D721Med (cell line): ENCODE data around the gene KDM6A.
"Not testable (repeated sequence)": the region's sequence is repeated elsewhere in the genome, so short reads cannot be mapped to it uniquely, and the experiment has no call there.

Experiments used
- DNase-seq: peaks from one replicate; pipeline ENCODE4 v3.0.0; 2011; ENCODE audit warnings: low spot score; ENCODE audit not compliant: insufficient read length
- FAIRE-seq: peaks from 2 replicates; lab custom pipeline; 2011; peaks lifted over from hg19 to GRCh38; lab: Jason Lieb, UNC
- TF ChIP-seq, protein P1 (sequence below): IDR thresholded peaks from 2 replicates; pipeline ENCODE4 v1.5.1; 2012; ENCODE audit warnings: mild to moderate bottlenecking, control low read depth; ENCODE audit not compliant: insufficient read depth; ENCODE audit errors: missing control alignments

Gene KDM6A

DNA sequence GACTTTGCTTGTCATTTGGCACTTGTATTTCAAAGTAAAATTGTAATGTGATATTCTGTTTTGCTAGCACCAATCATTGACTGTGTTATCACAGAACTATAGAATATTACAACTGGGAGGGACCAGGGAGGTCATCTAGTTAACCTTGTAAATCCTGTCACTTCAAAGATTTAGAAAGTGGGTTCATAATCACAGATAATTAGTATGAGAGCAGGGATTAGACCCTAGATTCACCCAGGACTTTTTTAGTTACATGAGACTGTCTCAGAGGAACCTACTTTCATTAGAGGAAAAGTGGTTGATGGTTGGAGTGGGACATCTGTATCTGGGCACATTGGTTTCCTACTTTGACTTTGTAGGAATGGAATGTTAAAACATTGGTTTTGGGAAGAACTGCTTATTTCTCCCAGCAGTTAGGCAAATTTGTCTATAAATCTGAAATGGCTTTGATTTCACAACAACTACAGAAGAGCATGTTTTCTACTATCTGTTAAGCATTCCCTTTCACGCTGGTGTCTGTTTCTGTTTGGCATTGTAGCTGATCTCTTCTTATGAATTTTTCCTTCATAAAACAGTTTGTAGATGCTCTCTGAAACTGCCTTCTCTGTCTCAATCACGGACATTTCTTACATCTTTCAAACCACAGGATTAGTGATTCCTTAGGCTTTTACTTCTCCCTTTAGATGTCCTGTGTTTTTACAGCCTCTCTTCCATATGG is 183.6 kb downstream of the KDM6A start:
- FAIRE-seq (no peak), DNase-seq (no peak)
- TF ChIP-seq, protein P1, sequence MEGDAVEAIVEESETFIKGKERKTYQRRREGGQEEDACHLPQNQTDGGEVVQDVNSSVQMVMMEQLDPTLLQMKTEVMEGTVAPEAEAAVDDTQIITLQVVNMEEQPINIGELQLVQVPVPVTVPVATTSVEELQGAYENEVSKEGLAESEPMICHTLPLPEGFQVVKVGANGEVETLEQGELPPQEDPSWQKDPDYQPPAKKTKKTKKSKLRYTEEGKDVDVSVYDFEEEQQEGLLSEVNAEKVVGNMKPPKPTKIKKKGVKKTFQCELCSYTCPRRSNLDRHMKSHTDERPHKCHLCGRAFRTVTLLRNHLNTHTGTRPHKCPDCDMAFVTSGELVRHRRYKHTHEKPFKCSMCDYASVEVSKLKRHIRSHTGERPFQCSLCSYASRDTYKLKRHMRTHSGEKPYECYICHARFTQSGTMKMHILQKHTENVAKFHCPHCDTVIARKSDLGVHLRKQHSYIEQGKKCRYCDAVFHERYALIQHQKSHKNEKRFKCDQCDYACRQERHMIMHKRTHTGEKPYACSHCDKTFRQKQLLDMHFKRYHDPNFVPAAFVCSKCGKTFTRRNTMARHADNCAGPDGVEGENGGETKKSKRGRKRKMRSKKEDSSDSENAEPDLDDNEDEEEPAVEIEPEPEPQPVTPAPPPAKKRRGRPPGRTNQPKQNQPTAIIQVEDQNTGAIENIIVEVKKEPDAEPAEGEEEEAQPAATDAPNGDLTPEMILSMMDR = no peak

DNA sequence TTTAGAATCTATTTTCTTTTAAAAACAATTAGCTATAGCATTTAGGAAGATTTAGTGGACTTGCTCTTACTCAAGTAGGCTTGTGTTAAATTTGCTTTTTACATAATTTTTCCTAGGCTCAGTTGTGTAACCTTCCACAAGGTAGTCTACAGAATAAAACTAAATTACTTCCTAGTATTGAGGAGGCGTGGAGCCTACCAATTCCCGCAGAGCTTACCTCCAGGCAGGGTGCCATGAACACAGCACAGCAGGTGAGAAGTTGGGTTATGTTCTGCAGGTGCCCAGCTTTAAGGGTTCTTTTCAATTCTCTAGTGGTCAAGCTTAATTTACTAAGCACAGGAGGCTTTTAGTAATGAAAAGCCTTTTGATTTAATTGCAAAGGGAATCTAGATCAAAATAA is 186.9 kb downstream of the KDM6A start:
- FAIRE-seq, DNase-seq: not testable (repeated sequence)

DNA sequence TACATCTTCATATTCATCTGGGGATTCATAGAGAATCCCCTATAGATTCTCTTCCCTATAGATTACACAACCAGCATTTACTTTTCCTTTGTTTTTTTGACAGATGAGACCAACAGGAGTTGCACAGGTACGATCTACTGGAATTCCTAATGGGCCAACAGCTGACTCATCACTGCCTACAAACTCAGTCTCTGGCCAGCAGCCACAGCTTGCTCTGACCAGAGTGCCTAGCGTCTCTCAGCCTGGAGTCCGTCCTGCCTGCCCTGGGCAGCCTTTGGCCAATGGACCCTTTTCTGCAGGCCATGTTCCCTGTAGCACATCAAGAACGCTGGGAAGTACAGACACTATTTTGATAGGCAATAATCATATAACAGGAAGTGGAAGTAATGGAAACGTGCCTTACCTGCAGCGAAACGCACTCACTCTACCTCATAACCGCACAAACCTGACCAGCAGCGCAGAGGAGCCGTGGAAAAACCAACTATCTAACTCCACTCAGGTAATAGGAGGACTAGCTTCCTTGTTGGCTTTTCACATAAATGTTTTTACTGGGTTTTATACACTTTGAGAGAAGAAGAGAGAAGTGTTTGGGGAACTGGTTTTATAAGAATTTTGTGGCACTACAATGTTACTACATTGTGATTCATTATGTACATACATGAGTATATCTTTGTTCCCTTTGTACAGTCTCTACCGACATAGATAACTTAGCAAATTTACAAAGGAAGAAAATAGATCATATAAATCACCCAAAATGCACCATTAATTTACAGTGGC is 190.5 kb downstream of the KDM6A start:
- no peak for FAIRE-seq
- TF ChIP-seq, protein P1 = no peak
- no peak for DNase-seq

DNA sequence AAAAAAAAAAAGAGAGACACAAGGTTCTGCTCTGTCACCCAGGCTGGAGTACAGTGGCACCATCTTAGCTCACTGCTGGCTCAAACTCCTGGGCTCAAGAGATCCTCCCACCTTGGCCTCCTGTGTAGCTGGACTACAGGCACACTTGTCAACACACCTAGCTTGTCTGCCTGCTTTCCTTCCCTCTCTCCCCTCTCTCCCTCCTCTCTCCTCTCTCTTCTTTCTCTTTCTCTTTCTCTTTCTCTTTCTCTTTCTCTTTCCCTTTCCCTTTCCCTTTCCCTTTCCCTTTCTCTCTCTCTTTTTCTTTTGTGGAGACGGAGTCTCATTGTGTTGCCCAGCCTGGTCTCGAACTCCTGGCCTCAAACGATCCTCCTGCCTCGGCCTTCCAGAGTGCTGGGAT is 195.6 kb downstream of the KDM6A start:
- DNase-seq = no peak
- TF ChIP-seq, protein P1 = no peak
- no peak for FAIRE-seq

DNA sequence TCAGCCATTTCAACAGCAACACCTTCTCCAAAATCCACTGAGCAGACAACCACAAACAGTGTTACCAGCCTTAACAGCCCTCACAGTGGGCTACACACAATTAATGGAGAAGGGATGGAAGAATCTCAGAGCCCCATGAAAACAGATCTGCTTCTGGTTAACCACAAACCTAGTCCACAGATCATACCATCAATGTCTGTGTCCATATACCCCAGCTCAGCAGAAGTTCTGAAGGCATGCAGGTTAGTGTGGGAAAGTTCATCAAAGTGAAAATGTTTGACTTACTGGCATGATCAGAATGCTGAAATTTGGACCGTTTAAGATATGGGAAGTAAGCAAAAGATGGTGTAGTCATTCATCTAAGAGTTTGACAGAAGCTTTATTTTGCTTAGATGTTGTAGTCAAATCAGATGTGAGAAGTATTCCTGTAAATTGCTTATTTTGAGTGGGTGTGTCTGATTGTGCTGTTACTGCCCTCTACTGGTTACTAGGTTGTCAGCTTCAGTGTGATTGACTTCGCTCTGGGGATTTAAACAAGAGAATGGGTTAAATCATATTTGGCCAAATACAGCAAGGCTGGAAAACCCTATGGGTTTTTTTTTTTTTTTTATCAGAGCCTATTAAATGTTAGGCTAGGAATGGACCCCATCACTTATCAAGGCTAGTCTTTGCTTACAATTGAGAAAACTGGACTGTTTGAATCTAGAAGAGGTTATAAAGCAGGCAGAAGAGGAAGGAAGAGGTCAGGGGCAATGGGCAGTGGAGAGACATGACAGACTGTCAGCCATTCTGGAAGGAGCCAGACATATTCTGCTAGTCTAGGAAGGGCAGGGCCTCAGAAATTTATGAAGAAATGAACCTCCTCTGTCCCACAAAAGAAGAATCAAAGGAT is 197.4 kb downstream of the KDM6A start:
- FAIRE-seq (peak; percentile 85), DNase-seq (no peak)
- TF ChIP-seq, protein P1 = peak; percentile 54

DNA sequence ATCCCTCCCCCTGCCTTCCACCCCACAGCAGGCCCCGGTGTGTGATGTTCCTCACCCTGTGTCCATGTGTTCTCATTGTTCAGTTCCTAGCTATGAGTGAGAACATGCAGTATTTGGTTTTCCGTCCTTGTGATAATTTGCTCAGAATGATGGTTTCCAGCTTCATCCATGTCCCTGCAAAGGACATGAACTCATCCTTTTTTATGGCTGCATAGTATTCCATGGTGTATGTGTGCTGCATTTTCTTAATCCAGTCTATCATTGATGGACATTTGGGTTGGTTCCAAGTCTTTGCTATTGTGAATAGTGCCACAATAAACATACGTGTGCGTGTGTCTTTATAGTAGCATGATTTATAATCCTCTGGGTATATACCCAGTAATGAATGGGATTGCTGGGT is 200.0 kb downstream of the KDM6A start:
- not testable (repeated sequence) for DNase-seq, FAIRE-seq

DNA sequence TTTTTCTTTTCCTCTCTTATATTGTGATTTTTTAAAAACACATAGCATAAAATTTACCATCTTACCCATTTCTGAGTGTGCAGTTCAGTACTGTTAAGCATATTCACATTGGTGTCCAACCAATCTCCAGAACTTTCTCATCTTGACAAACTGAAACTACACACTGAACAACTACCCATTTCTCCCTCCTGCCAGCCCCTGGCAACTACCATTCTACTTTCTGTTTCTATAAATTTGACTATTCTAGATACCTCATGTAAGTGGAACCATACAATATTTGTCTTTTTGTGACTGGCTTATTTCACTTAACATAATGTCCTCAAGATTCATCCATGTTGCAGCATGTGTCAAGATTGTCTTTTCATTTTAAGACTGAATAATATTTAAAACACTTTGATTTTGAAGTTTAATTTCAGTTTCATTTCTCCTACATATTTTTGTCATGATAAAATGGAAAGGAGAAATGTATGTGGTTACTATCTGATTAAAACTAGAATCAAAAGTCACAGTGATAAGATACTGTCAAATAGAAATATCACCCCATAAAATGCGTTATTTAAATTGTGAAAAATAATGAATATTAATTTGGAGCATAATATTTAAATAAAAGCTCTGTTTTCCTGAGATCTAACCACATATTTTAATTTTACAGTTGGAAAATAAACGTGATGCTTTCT is 204.9 kb downstream of the KDM6A start:
- no peak for FAIRE-seq
- TF ChIP-seq, protein P1 = no peak
- no peak for DNase-seq
